Measurements from ENCODE around the gene SPATA46. TPM values are rescaled to one million over a fixed set of nuclear protein-coding genes. Genes with fewer than 3 reads are reported as not detected.

Gene SPATA46
- total RNA-seq, 4 donors from 2014 or later, result not detected

DNA sequence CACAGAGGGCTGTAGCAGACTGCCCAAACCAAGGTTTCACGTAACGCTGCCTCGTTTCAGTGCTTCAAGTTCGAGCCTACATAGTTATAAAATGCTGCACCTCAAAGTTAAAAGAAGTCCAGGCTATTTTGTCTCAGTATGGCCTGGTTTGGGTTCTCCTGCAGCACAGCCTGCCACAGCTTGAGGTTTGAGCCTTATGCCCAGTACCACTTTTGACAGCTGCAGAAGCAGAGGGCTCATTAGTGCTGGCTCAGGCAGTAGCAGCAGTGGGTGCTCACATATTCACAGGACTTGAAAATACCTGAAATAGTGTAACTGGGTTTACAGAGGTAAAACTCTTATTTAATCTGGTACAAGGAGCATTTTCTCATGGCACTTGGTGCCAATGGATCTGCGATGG lies 15.3 kb downstream of the SPATA46 start:
- H3K4me1 ChIP-seq, result no peaks in the 10 kb centered on the region
- H3K27ac ChIP-seq, result no peak overlapping the region
- DNase-seq, result no peak
- no peaks in the 10 kb centered on the region for H3K9me3 ChIP-seq
- H3K4me3 ChIP-seq (replicated peaks in 1 of 3), result no peak overlapping the region
- intact Hi-C loops (cut with DNase I), result no loop called here
- TF ChIP-seq, protein P1, sequence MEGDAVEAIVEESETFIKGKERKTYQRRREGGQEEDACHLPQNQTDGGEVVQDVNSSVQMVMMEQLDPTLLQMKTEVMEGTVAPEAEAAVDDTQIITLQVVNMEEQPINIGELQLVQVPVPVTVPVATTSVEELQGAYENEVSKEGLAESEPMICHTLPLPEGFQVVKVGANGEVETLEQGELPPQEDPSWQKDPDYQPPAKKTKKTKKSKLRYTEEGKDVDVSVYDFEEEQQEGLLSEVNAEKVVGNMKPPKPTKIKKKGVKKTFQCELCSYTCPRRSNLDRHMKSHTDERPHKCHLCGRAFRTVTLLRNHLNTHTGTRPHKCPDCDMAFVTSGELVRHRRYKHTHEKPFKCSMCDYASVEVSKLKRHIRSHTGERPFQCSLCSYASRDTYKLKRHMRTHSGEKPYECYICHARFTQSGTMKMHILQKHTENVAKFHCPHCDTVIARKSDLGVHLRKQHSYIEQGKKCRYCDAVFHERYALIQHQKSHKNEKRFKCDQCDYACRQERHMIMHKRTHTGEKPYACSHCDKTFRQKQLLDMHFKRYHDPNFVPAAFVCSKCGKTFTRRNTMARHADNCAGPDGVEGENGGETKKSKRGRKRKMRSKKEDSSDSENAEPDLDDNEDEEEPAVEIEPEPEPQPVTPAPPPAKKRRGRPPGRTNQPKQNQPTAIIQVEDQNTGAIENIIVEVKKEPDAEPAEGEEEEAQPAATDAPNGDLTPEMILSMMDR (IDR thresholded peaks at IDR 0.05), result no peak
- no peak for TF ChIP-seq POLR2A (IDR thresholded peaks at IDR 0.05)
- no peaks in the 10 kb centered on the region for H3K36me3 ChIP-seq
- H3K27me3 ChIP-seq, result no peaks in the 10 kb centered on the region
- WGBS, 2 donors, result 83 to 87% methylated on average over 5 of the region's 5 CpGs

DNA sequence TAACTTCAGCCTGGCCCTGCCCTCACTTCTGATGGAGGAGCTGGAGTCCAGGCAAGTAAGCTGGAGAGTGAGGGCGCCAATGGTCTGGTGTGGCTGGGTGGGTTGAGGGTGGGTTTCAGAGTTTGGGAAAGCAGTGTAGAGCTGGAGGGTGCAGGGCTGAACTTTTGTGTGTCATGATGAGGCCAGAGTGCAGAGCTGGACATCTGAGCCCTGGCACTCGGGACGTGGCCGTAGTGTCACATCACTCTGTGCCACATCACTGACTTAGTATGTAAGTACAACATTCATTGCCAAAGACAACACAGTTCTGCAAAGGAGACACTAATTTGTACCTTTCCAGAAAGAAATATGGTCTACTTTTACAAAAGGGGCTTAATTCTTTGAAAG lies 15.8 kb downstream of the SPATA46 start:
- H3K27me3 ChIP-seq, result no peaks in the 10 kb centered on the region
- DNase-seq, result no peak
- no peaks in the 10 kb centered on the region for H3K4me1 ChIP-seq
- no peak overlapping the region for H3K27ac ChIP-seq
- intact Hi-C loops (cut with DNase I), result no loop called here
- TF ChIP-seq, protein P1 (IDR thresholded peaks at IDR 0.05), result no peak
- no peak for TF ChIP-seq POLR2A (IDR thresholded peaks at IDR 0.05)
- H3K4me3 ChIP-seq (replicated peaks in 1 of 3), result no peak overlapping the region
- 49 to 68% methylated on average over 4 of the region's 4 CpGs for WGBS, 2 donors
- H3K36me3 ChIP-seq, result no peaks in the 10 kb centered on the region
- H3K9me3 ChIP-seq, result no peaks in the 10 kb centered on the region

DNA sequence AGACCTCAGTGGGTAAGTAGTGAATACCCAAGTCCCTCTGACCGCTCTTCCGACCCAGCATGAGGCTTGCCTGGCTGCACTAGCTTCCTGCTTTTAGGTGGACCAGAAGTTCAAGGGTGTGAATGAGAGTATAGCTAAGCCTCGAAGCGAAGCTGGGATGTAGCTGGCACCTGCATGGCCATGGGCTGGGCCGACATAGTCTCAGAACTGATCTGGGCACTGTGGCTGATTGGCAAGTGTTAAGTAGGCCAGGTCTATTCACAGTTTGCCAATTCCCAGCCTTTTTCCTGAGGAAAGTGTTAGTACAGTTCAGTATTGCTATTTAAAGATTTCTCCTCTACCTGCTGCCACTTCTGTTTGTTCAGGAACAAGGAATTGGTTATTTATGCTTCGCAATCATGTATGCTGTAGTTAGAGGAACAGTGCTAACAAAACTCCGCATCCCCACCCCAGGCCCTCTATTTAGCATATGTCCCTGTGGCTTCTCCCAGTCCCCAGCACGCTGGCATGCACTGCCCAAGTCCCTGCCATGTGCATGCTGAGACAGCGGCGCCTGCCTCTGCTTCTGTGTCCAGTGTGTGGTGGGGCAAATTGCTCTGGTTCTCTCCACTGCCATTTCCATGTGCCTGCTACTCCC lies 16.3 kb downstream of the SPATA46 start:
- no peak for DNase-seq
- WGBS, 2 donors, result 97% methylated on average over 10 of the region's 10 CpGs

DNA sequence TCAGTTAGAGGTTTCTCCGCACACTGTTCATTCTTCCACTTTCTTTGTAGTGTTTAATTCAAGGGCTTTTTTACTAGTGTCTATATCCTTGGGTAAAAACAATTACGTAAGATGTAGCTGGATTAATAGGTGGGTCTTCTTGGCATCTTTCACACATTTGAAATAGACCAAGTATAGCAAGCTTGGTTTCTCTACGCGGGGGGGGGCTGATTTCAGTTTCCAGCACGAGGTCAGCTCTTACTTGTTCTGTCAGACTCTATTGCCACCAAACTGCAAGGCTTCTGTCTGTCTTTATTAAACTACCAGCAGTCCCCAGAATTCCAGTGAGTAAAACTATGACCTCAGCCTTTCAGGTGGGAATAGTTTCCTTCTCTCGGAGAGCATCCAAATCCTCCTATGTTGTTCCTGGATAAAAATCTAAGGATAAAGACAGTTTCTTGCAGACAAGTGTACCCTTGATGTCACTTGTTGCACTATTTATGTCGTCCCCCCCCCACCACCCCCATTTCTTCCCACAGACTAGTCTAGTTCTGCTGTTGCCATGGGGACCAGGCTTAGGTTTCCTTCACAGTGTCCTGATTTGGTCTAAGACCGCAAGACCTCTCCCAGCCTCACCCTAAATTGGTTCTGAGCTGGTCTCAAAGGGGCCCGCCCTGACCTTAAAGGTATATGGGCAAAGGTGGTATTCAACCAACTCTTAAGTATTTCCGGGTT lies 17.0 kb downstream of the SPATA46 start:
- H3K4me1 ChIP-seq, result no peaks in the 10 kb centered on the region
- intact Hi-C loops (cut with DNase I), result no loop called here
- WGBS, 2 donors, result 86 to 88% methylated on average over 10 of the region's 10 CpGs
- TF ChIP-seq, protein P1 (IDR thresholded peaks at IDR 0.05), result no peak
- TF ChIP-seq POLR2A (IDR thresholded peaks at IDR 0.05), result no peak
- H3K27ac ChIP-seq, result no peak overlapping the region
- no peaks in the 10 kb centered on the region for H3K9me3 ChIP-seq
- H3K36me3 ChIP-seq, result no peaks in the 10 kb centered on the region
- no peak overlapping the region for H3K4me3 ChIP-seq (replicated peaks in 1 of 3)
- H3K27me3 ChIP-seq, result no peaks in the 10 kb centered on the region
- no peak for DNase-seq

More for the DNA sequence above, 16.3 kb downstream of the SPATA46 start:
- intact Hi-C loops (cut with DNase I), result no loop called here
- TF ChIP-seq POLR2A (IDR thresholded peaks at IDR 0.05), result no peak
- TF ChIP-seq, protein P1 (IDR thresholded peaks at IDR 0.05), result no peak
- no peak overlapping the region for H3K27ac ChIP-seq
- no peaks in the 10 kb centered on the region for H3K9me3 ChIP-seq
- H3K36me3 ChIP-seq, result no peaks in the 10 kb centered on the region
- H3K27me3 ChIP-seq, result no peaks in the 10 kb centered on the region
- H3K4me1 ChIP-seq, result no peaks in the 10 kb centered on the region
- no peak overlapping the region for H3K4me3 ChIP-seq (replicated peaks in 1 of 3)

DNA sequence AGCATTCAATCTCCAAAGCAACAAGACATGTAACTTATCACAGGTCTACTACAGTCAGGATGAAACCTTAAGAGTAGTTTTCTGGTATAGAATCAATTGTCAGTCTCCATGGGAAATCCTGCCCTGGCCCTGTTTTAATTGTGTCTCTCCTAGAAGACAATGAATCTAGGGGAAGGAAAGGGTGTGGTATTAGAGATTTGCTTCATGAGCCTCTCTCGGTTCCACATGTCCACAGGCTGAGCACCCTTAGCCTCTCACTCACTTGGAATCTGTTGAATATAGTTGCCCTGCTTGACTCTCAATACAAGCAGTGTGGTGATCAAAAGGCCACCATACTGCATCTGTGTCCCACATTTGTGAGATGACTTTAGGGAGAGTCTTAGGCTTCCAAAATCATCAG lies 17.7 kb downstream of the SPATA46 start:
- Histone ChIP-seq H3K27me3 (no peaks in the 10 kb centered on the region), H3K4me3 (replicated peaks in 1 of 3) (no peak overlapping the region), H3K9me3 (no peaks in the 10 kb centered on the region), H3K4me1 (no peaks in the 10 kb centered on the region), H3K36me3 (no peaks in the 10 kb centered on the region), H3K27ac (no peak overlapping the region)
- intact Hi-C loops (cut with DNase I), result no loop called here
- DNase-seq, result no peak
- 68 to 92% methylated on average over 1 of the region's 1 CpG for WGBS, 2 donors
- no peak for TF ChIP-seq POLR2A (IDR thresholded peaks at IDR 0.05)
- TF ChIP-seq, protein P1 (IDR thresholded peaks at IDR 0.05), result no peak
